ENCODE measurements around the gene RSPO1. TPM values are rescaled to one million over a fixed set of nuclear protein-coding genes. Genes with fewer than 3 reads are reported as not detected.

The RSPO1 gene
- total and polyA plus RNA-seq, 10 of the 15 experiments (the other 5 are each of a cell fraction or from before 2014, with no cell fraction given), result not detected

DNA sequence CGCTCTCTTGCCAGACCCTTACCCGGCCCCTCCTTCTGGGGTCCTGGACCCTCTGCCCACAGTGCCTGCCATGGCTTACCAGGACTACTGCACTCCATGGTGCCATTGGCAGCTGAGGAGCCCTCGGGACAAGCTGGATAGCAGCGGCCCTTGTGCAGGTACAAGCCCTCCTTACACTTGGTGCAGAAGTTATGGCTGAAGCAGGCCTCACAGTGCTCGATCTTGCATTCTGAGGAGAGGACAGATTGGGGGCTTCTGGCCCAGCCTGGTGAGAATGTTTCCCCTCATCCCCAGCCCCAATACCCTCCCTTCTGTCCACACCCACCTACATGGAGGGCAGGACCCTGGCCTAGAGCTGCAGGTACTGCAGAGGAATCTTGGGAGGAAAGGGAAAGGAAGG, 20.6 kb downstream of the RSPO1 start (continued):
- TF ChIP-seq REST (IDR thresholded peaks at IDR 0.05; ENCODE audit: low read depth, low read length), result no peak
- no peak for TF ChIP-seq ZSCAN29 (IDR thresholded peaks at IDR 0.05)

- no peak for ATAC-seq
- ChIA-PET SMC1A (ENCODE audit: uncharacterized antibody, unreplicated experiment) (no interaction called here), POLR2A (no interaction called here), RAD21 (ENCODE audit: unreplicated experiment) (no interaction called here), CTCF (interaction anchor here (1.5 kb wide), 1 partner anchor 10 kb away, joined by 4 read pairs; no protein-coding TSS in a partner anchor)
- Histone ChIP-seq H3K27ac (ENCODE audit: control insufficient read depth, insufficient read depth) (no peak overlapping the region), H3K36me3 (ENCODE audit: control insufficient read depth in 2 of 2, insufficient read depth in 2 of 2, low read length in 1 of 2) (no peaks in the 10 kb centered on the region), H3K4me2 (ENCODE audit: control insufficient read depth, insufficient read depth) (no peak overlapping the region), H3K9ac (ENCODE audit: control insufficient read depth, insufficient read depth, low read length) (no peak overlapping the region), H2AFZ (ENCODE audit: control insufficient read depth, low read depth, low read length) (no peak overlapping the region), H3K4me3 (no peak overlapping the region), H3K4me1 (ENCODE audit: control insufficient read depth, insufficient read depth, low read length) (no peaks in the 10 kb centered on the region), H3K9me3 (replicated peaks; ENCODE audit: control insufficient read depth, insufficient read depth, low read length) (no peaks in the 10 kb centered on the region), H4K20me1 (ENCODE audit: control insufficient read depth, insufficient read depth) (no peaks in the 10 kb centered on the region), H3K79me2 (ENCODE audit: control insufficient read depth, insufficient read depth, low read length) (no peaks in the 10 kb centered on the region), H3K27me3 (replicated peaks in 1 of 2; ENCODE audit: control insufficient read depth in 2 of 2, insufficient read depth in 2 of 2, low read length in 1 of 2) (peaks cover 9 to 10% of the 10 kb centered on the region in 2 experiments; a peak in 3 of 4 replicates)
- no TSS peak for BruUV-seq (replicated peaks)
- in situ Hi-C loops (cut with MboI) (no loop called here), intact Hi-C loops (cut with micrococcal nuclease; ENCODE audit: unreplicated experiment) (no loop called here)
- no peak for FAIRE-seq
- WGBS (ENCODE audit: insufficient coverage, insufficient replicate concordance, low lambda C conversion rate, missing lambda C conversion rate), result 25% methylated on average over 4 of the region's 4 CpGs
- no peak for DNase-seq (ENCODE audit: low read depth, low spot score)
- TF ChIP-seq POLR2AphosphoS2 (IDR thresholded peaks at IDR 0.05; ENCODE audit: low read depth, low read length) (no peak), EGR1 (IDR thresholded peaks at IDR 0.05; ENCODE audit: borderline replicate concordance in 1 of 2, low read depth in 2 of 2, low read length in 2 of 2) (no peak), HDAC6 (IDR thresholded peaks at IDR 0.05; ENCODE audit: unreplicated experiment) (no peak), BCLAF1 (IDR thresholded peaks at IDR 0.05) (no peak), E2F8 (IDR thresholded peaks at IDR 0.05; ENCODE audit: low read depth, partially characterized antibody) (no peak), FOXK2 (IDR thresholded peaks at IDR 0.05) (no peak), SREBF2 (IDR thresholded peaks at IDR 0.05; ENCODE audit: low read length) (no peak), BRCA1 (IDR thresholded peaks at IDR 0.05; ENCODE audit: low read depth, low read length) (no peak), ATF7 (IDR thresholded peaks at IDR 0.05; ENCODE audit: low read depth) (no peak), YY1 (IDR thresholded peaks at IDR 0.05; ENCODE audit: low read depth, low read length) (no peak)
Observed at GRCh38 chr1:37612186-37612585, 22.5 kb downstream of the RSPO1 start.
